Parathyroid adenoma (tissue), 2 donors: ENCODE data around the gene MED16.

ENCODE experiments used
- H2AFZ ChIP-seq: fragments of 300-600 bp; sonication (generic); one replicate; pipeline ENCODE4 v1.7.0; 2017; ENCODE audit warnings: antibody characterized with exemption, mild to moderate bottlenecking
- H3K27ac ChIP-seq: fragments of 300-600 bp; sonication (generic); one replicate; pipeline ENCODE4 v1.7.0; 2017
- H3K27me3 ChIP-seq: fragments of 300-600 bp; sonication (generic); one replicate; pipeline ENCODE4 v1.7.0; 2017; ENCODE audit warnings: low read length; ENCODE audit not compliant: control insufficient read depth, insufficient read depth
- H3K36me3 ChIP-seq: fragments of 300-600 bp; sonication (generic); one replicate; pipeline ENCODE4 v1.7.0; 2017; ENCODE audit warnings: low read length; ENCODE audit not compliant: control insufficient read depth, insufficient read depth
- H3K4me1 ChIP-seq: fragments of 300-600 bp; sonication (generic); one replicate; pipeline ENCODE4 v1.7.0; 2017; ENCODE audit warnings: control low read depth
- H3K4me2 ChIP-seq: fragments of 300-600 bp; sonication (generic); one replicate; pipeline ENCODE4 v1.7.0; 2017; ENCODE audit warnings: low read length
- H3K4me3 ChIP-seq: fragments of 300-600 bp; sonication (generic); one replicate; pipeline ENCODE4 v1.7.0; 2017; ENCODE audit warnings: low read depth, low read length
- H3K79me2 ChIP-seq: fragments of 300-600 bp; sonication (generic); one replicate; pipeline ENCODE4 v1.7.0; 2017; ENCODE audit warnings: control low read depth
- H3K9ac ChIP-seq: fragments of 300-600 bp; sonication (generic); one replicate; pipeline ENCODE4 v1.7.0; 2017; ENCODE audit warnings: mild to moderate bottlenecking
- H3K9me3 ChIP-seq: fragments of 300-600 bp; sonication (generic); one replicate; pipeline ENCODE4 v1.7.0; 2017; ENCODE audit warnings: low read length; ENCODE audit not compliant: control insufficient read depth
- TF ChIP-seq, protein P1 (sequence below): fragments of 300-600 bp; sonication (generic); IDR thresholded peaks from one replicate; pipeline ENCODE4 v1.7.0; 2017; ENCODE audit warnings: antibody characterized with exemption, mild to moderate bottlenecking
- donor health status: primary hyperparathyroidism.

MED16 gene

DNA sequence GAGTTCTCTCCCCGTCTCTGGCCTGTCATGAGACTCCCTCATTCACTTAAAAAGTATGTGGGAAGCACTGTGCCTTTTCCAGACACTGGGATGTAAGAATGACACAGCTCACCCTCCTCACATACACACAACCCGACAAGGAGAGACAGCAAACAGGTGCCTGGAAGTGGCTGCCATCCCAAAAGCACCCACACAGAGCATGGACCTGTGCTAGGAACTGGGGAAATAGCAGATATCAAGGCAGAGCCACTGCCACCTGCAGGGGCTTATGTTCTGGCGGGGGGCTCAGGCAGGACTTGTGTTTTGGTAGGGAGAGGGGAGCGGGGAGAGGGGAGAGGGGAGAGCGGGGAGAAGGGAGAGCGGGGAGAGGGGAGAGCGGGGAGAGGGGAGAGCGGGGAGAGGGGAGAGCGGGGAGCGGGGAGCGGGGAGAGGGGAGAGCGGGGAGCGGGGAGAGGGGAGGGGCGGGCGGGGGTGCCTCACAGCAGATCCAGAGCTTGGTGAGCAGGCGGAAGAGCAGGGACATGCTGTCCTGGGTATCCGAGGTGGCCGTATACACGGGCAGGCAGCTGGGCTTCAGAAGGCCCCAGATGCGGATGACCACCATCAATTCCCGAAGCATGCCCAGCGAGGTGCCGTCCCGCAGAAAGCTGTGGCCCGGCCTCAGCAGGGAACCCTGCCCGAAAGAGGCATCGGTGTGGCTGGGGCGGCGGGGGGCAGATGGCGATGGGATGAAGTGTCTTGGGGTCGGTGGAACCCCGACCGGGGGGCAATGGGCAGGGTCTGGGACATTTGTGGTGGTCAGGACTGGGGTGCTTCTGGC lies 21.3 kb downstream of the MED16 start:
- H3K27ac ChIP-seq = no peak overlapping the region
- H3K9ac ChIP-seq = no peak overlapping the region

DNA sequence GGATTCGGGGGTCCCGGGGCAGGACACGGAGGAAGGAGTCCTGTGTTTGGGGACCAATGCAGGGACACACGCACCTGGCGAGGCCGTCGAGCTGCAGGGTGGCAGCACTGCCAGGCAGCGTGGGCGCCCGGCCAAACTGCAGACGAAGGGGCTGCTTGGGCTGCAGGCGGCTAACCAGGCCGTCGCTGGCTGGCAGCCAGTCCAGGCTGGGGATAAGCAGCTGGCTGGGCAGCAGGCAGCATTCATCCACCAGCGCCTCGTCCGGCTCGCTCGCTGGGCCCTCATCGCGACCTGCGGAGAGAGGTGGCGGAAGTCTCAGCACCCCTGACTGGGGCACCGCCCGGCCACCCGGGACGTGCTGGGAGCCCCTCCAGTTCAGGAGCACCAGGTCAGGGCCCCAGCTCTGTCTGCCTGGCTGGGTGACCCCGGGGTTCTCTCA lies 22.0 kb downstream of the MED16 start:
- no peak overlapping the region for H2AFZ ChIP-seq
- no peaks in the 10 kb centered on the region for H3K4me1 ChIP-seq
- H3K27me3 ChIP-seq = no peaks in the 10 kb centered on the region
- no peak overlapping the region for H3K4me2 ChIP-seq
- H3K79me2 ChIP-seq = no peaks in the 10 kb centered on the region
- no peak overlapping the region for H3K9ac ChIP-seq
- H3K36me3 ChIP-seq = no peaks in the 10 kb centered on the region
- H3K27ac ChIP-seq = no peak overlapping the region
- H3K9me3 ChIP-seq = no peaks in the 10 kb centered on the region
- no peak overlapping the region for H3K4me3 ChIP-seq
- TF ChIP-seq, protein P1, sequence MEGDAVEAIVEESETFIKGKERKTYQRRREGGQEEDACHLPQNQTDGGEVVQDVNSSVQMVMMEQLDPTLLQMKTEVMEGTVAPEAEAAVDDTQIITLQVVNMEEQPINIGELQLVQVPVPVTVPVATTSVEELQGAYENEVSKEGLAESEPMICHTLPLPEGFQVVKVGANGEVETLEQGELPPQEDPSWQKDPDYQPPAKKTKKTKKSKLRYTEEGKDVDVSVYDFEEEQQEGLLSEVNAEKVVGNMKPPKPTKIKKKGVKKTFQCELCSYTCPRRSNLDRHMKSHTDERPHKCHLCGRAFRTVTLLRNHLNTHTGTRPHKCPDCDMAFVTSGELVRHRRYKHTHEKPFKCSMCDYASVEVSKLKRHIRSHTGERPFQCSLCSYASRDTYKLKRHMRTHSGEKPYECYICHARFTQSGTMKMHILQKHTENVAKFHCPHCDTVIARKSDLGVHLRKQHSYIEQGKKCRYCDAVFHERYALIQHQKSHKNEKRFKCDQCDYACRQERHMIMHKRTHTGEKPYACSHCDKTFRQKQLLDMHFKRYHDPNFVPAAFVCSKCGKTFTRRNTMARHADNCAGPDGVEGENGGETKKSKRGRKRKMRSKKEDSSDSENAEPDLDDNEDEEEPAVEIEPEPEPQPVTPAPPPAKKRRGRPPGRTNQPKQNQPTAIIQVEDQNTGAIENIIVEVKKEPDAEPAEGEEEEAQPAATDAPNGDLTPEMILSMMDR = no peak

More for the DNA sequence above, 21.3 kb downstream of the MED16 start:
- no peaks in the 10 kb centered on the region for H3K79me2 ChIP-seq
- H3K9me3 ChIP-seq = no peaks in the 10 kb centered on the region
- TF ChIP-seq, protein P1 = no peak
- H3K4me1 ChIP-seq = no peaks in the 10 kb centered on the region
- no peaks in the 10 kb centered on the region for H3K36me3 ChIP-seq
- H2AFZ ChIP-seq = no peak overlapping the region
- H3K27me3 ChIP-seq = no peaks in the 10 kb centered on the region
- no peak overlapping the region for H3K4me2 ChIP-seq
- H3K4me3 ChIP-seq = no peak overlapping the region

DNA sequence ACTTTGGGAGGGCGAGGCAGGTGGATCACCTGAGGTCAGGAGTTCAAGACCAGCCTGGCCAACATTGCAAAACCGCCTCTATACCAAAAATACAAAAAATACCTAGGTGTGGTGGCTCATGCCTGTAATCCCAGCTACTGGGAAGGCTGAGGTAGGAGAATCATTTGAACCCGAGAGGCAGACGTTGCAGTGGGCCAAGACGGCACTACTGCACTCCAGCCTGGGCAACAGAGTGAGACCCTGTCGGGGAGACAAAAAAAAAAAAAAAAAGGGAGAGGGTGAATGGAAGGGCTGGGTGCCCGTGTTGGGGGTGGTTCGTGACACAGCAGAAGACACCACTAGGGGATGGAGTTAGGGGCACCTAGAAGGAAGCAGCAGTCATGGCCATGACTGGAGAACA lies 22.7 kb downstream of the MED16 start:
- no peaks in the 10 kb centered on the region for H3K9me3 ChIP-seq
- no peaks in the 10 kb centered on the region for H3K36me3 ChIP-seq
- TF ChIP-seq, protein P1 = no peak
- no peak overlapping the region for H2AFZ ChIP-seq
- H3K27me3 ChIP-seq = no peaks in the 10 kb centered on the region
- H3K4me2 ChIP-seq = no peak overlapping the region
- no peak overlapping the region for H3K9ac ChIP-seq
- H3K27ac ChIP-seq = no peak overlapping the region
- H3K4me1 ChIP-seq = no peaks in the 10 kb centered on the region
- H3K79me2 ChIP-seq = no peaks in the 10 kb centered on the region
- no peak overlapping the region for H3K4me3 ChIP-seq

DNA sequence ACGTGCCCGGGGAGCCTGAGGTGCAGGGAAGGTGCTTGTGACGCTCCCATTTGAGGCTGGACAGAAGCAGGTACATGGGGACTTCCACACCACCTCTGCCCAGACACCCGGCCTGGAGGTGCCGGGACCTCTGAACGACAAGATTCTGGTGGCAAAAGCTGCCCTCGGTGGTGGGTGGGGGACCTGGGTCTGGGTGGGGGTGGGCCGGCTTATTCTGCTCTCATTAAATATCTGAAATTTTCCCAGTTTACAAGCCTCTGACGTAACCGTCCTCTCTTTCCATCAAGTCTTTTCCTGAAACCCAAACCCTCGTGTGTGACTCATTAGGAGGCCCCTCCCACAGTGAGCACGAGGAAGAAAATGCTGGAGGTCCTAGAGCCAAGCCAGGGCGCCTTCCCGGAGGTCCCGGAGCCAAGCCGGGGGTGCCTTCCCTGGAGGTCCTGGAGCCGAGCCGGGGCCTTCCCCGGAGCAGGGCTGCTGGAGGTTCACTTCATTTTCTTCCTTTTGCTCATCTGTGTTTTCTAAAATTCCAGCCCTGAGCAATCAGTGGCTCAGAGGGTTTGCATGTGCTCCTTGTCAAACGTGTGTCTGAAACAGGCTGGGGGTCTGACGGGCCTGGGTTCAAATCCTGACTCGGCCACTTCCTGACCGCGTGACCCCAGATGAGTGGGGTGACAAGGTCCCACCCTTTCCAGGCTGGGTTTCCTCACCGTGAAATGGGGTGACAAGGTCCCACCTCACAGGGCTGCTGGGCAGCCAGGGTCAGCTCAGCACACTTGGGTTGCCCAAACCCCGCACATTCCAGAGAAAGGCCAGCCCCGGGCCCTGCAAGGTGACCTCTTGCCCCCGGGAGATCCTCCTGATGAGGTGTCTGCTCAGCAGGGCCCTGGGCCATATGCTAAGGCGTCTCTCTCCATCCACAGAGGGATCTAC lies 23.5 kb downstream of the MED16 start:
- H2AFZ ChIP-seq = no peak overlapping the region
- no peaks in the 10 kb centered on the region for H3K4me1 ChIP-seq
- H3K4me3 ChIP-seq = no peak overlapping the region
- H3K9me3 ChIP-seq = no peaks in the 10 kb centered on the region
- H3K9ac ChIP-seq = no peak overlapping the region
- H3K27me3 ChIP-seq = no peaks in the 10 kb centered on the region
- H3K79me2 ChIP-seq = no peaks in the 10 kb centered on the region
- TF ChIP-seq, protein P1 = no peak
- no peak overlapping the region for H3K4me2 ChIP-seq
- H3K36me3 ChIP-seq = no peaks in the 10 kb centered on the region
- H3K27ac ChIP-seq = no peak overlapping the region
